Neutrophil (primary cell): ENCODE measurements around the gene MON2.

Experiments
- H3K27ac ChIP-seq: fragments of 200-600 bp; sonication (generic); 2 replicates; pipeline ENCODE4 v1.5.1; 2016; ENCODE audit warnings: mild to moderate bottlenecking, moderate library complexity
- H3K27me3 ChIP-seq: fragments of 200-600 bp; sonication (generic); 2 replicates; pipeline ENCODE4 v1.6.0; 2016; ENCODE audit warnings: mild to moderate bottlenecking
- H3K36me3 ChIP-seq: fragments of 200-600 bp; sonication (generic); 2 replicates; pipeline ENCODE4 v1.5.1; 2017
- H3K4me1 ChIP-seq, 2 experiments: fragments of 200-600 bp in 1 of 2; sonication (generic) in 1 of 2; 1 replicate in 1 of 2; 2 replicates in 1 of 2; pipeline versions ENCODE4 v1.5.1 to v1.6.1; 2013 to 2016; ENCODE audit warnings: low read depth in 1 of 2, low read length in 1 of 2, mild to moderate bottlenecking in 1 of 2, moderate library complexity in 1 of 2; ENCODE audit not compliant: control insufficient read depth in 1 of 2, insufficient read depth in 1 of 2
- H3K4me3 ChIP-seq, 2 experiments: fragments of 200-600 bp in 1 of 2; sonication (generic) in 1 of 2; 1 replicate in 1 of 2; 2 replicates in 1 of 2; pipeline ENCODE4 v1.5.1; 2013 to 2016; ENCODE audit warnings: low read depth in 1 of 2, low read length in 1 of 2, mild to moderate bottlenecking in 1 of 2, moderate library complexity in 1 of 2
- H3K9me3 ChIP-seq: fragments of 200-600 bp; sonication (generic); 2 replicates; pipeline ENCODE4 v1.5.1; 2016
- CTCF ChIP-seq: fragments of 200-600 bp; sonication (generic); IDR thresholded peaks from 2 replicates; pipeline ENCODE4 v1.5.1; 2016; ENCODE audit warnings: antibody characterized with exemption

Gene MON2

DNA sequence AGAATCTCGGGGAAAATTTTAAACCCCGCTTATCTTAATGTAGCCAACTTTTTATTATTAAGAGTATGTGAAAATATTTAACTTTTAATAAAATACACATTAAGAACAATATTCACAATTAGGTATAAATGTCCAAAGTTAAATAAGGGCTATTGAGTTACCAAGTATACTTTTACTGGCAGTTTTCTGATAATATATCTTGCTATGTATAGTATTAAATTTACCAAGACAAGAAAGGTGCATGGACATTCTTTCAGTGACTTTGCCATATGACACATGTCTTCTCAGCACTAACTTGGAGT lies 115.4 kb downstream of the MON2 start:
- Histone ChIP-seq H3K27me3 (no peaks in the 10 kb centered on the region), H3K4me3 (no peak overlapping the region), H3K4me1 (no peaks in the 10 kb centered on the region), H3K36me3 (peaks cover 55% of the 10 kb centered on the region), H3K27ac (no peak overlapping the region), H3K9me3 (no peaks in the 10 kb centered on the region)
- no peak for TF ChIP-seq CTCF

DNA sequence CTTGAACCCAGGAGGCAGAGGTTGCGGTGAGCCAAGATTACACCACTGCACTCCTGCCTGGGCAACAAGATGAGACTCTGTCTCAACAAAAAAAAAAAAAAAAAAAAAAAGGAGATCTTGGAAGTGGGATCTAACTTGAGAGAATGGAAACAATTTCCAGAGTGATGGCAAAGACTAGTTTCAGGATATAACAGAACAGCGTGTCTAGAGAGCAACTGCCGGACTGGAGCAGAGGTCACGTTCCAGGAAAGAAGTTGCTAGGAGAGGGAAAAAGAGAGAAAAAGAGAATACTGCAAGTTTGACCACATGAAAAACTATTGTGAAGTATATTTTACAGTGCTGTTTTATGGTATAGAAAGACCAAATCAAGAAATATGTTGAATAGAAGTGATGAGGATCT lies 118.0 kb downstream of the MON2 start:
- Histone ChIP-seq H3K27me3 (no peaks in the 10 kb centered on the region), H3K4me3 (no peak overlapping the region), H3K27ac (no peak overlapping the region), H3K9me3 (no peaks in the 10 kb centered on the region), H3K36me3 (peaks cover 52% of the 10 kb centered on the region), H3K4me1 (no peaks in the 10 kb centered on the region)
- TF ChIP-seq CTCF, result no peak

GRCh38 chr12:62586850-62587249 lies 120.2 kb downstream of the MON2 start:
- no peak overlapping the region for H3K4me3 ChIP-seq
- H3K27me3 ChIP-seq, result no peaks in the 10 kb centered on the region
- no peaks in the 10 kb centered on the region for H3K9me3 ChIP-seq
- no peaks in the 10 kb centered on the region for H3K4me1 ChIP-seq
- no peak for TF ChIP-seq CTCF
- H3K36me3 ChIP-seq, result peaks cover 50% of the 10 kb centered on the region
- H3K27ac ChIP-seq, result no peak overlapping the region

- Histone ChIP-seq H3K4me1 (no peaks in the 10 kb centered on the region), H3K36me3 (peaks cover 62% of the 10 kb centered on the region), H3K4me3 (no peak overlapping the region), H3K27me3 (no peaks in the 10 kb centered on the region), H3K9me3 (no peaks in the 10 kb centered on the region), H3K27ac (no peak overlapping the region)
- TF ChIP-seq CTCF, result no peak
Observed at GRCh38 chr12:62588916-62589315, 122.3 kb downstream of the MON2 start.

GRCh38 chr12:62597253-62597652 lies 130.6 kb downstream of the MON2 start:
- H3K4me3 ChIP-seq, result no peak overlapping the region
- no peak overlapping the region for H3K27ac ChIP-seq
- TF ChIP-seq CTCF, result no peak
- no peaks in the 10 kb centered on the region for H3K27me3 ChIP-seq
- no peaks in the 10 kb centered on the region for H3K9me3 ChIP-seq
- H3K4me1 ChIP-seq, result peaks cover 6 to 7% of the 10 kb centered on the region in 2 experiments
- H3K36me3 ChIP-seq, result peaks cover 10% of the 10 kb centered on the region

DNA sequence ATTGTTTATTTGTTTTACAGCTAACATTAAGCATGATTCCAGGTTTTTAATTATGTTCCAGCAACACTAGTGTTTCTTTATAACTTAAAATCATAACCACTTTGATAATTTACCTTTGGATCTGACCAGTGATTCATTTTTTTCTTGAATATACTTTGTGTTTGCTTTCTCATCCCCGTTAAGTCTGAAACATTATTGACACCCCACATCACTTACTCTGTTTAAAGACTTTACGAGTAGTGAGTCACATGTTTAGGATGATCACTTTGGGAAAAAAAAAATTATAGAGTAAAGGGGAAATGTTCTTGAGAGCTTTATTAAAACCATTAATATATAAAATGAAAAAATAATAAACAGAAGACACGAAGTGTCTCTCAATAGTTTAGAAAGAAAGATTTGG lies 132.2 kb downstream of the MON2 start:
- no peaks in the 10 kb centered on the region for H3K36me3 ChIP-seq
- TF ChIP-seq CTCF, result no peak
- peaks cover 10 to 11% of the 10 kb centered on the region in 2 experiments for H3K4me1 ChIP-seq
- no peak overlapping the region for H3K27ac ChIP-seq
- H3K27me3 ChIP-seq, result no peaks in the 10 kb centered on the region
- H3K9me3 ChIP-seq, result no peaks in the 10 kb centered on the region
- H3K4me3 ChIP-seq, result no peak overlapping the region
